HL-60 (cell line): Measurements from ENCODE around the gene SMG7.

ENCODE experiments used
- DNase-seq, 2 experiments: peaks; one replicate each; pipeline ENCODE4 v3.0.0-alpha.2; 2010 to 2020; ENCODE audit warnings: low read depth in 1 of 2, low spot score in 1 of 2
- H3K27ac ChIP-seq: fragments of 250-450 bp; sonication (Bioruptor Pico); replicated peaks from 2 replicates; pipeline ENCODE4 v1.5.1; 2020; ENCODE audit warnings: mild to moderate bottlenecking, moderate library complexity
- H3K27me3 ChIP-seq: fragments of 250-450 bp; sonication (Bioruptor Pico); 2 replicates; pipeline ENCODE4 v1.5.1; 2021; ENCODE audit warnings: mild to moderate bottlenecking, moderate library complexity; ENCODE audit not compliant: insufficient read depth, poor library complexity, severe bottlenecking
- H3K4me3 ChIP-seq: replicated peaks from 2 replicates; pipeline ENCODE4 v1.5.1; 2011; ENCODE audit warnings: mild to moderate bottlenecking, control low read depth, low read length; ENCODE audit not compliant: insufficient read depth
- GABPA ChIP-seq: IDR thresholded peaks from 2 replicates; pipeline ENCODE4 v1.6.1; 2012; ENCODE audit warnings: low read depth
- POLR2AphosphoS5 ChIP-seq: IDR thresholded peaks from 2 replicates; pipeline ENCODE4 v1.6.1; 2012; ENCODE audit warnings: low read depth
- SPI1 ChIP-seq: IDR thresholded peaks from 2 replicates; pipeline ENCODE4 v1.6.1; 2012; ENCODE audit warnings: low read depth, mild to moderate bottlenecking, borderline replicate concordance
- TF ChIP-seq, protein P1 (sequence below): IDR thresholded peaks from one replicate; pipeline ENCODE4 v1.5.1; 2011; ENCODE audit warnings: low read length, control low read depth, inconsistent platforms; ENCODE audit not compliant: insufficient read depth
- TF ChIP-seq, protein P2 (sequence below): IDR thresholded peaks from 2 replicates; pipeline ENCODE4 v1.6.1; 2012; ENCODE audit warnings: low read depth; ENCODE audit not compliant: insufficient replicate concordance

The SMG7 gene

DNA sequence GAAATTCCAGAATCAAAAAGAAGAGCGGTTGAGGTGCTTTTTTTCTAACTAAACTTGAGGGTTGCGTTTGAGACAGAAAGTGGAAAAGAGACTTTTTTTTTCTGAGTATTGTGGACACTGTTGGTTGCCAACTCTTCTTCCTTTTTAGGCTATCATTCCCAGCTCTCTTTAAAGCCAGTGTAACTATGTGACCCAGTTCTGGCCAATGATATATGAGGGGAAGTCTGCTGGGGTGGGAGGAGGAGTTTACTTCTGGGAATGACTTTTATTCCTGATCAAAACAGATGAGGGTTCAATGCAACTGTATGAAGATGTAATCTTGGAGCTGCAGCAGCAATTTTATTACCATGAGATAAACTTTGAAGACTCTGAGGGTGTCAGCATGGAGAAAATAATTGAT is 36.8 kb upstream of the SMG7 start:
- Histone ChIP-seq H3K27ac (no peak overlapping the region), H3K4me3 (no peak overlapping the region), H3K27me3 (no peaks in the 10 kb centered on the region)
- no peak for DNase-seq
- TF ChIP-seq, protein P1, sequence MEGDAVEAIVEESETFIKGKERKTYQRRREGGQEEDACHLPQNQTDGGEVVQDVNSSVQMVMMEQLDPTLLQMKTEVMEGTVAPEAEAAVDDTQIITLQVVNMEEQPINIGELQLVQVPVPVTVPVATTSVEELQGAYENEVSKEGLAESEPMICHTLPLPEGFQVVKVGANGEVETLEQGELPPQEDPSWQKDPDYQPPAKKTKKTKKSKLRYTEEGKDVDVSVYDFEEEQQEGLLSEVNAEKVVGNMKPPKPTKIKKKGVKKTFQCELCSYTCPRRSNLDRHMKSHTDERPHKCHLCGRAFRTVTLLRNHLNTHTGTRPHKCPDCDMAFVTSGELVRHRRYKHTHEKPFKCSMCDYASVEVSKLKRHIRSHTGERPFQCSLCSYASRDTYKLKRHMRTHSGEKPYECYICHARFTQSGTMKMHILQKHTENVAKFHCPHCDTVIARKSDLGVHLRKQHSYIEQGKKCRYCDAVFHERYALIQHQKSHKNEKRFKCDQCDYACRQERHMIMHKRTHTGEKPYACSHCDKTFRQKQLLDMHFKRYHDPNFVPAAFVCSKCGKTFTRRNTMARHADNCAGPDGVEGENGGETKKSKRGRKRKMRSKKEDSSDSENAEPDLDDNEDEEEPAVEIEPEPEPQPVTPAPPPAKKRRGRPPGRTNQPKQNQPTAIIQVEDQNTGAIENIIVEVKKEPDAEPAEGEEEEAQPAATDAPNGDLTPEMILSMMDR: no peak
- TF ChIP-seq, protein P2, sequence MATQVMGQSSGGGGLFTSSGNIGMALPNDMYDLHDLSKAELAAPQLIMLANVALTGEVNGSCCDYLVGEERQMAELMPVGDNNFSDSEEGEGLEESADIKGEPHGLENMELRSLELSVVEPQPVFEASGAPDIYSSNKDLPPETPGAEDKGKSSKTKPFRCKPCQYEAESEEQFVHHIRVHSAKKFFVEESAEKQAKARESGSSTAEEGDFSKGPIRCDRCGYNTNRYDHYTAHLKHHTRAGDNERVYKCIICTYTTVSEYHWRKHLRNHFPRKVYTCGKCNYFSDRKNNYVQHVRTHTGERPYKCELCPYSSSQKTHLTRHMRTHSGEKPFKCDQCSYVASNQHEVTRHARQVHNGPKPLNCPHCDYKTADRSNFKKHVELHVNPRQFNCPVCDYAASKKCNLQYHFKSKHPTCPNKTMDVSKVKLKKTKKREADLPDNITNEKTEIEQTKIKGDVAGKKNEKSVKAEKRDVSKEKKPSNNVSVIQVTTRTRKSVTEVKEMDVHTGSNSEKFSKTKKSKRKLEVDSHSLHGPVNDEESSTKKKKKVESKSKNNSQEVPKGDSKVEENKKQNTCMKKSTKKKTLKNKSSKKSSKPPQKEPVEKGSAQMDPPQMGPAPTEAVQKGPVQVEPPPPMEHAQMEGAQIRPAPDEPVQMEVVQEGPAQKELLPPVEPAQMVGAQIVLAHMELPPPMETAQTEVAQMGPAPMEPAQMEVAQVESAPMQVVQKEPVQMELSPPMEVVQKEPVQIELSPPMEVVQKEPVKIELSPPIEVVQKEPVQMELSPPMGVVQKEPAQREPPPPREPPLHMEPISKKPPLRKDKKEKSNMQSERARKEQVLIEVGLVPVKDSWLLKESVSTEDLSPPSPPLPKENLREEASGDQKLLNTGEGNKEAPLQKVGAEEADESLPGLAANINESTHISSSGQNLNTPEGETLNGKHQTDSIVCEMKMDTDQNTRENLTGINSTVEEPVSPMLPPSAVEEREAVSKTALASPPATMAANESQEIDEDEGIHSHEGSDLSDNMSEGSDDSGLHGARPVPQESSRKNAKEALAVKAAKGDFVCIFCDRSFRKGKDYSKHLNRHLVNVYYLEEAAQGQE: no peak
- TF ChIP-seq GABPA (no peak), POLR2AphosphoS5 (no peak), SPI1 (no peak)

DNA sequence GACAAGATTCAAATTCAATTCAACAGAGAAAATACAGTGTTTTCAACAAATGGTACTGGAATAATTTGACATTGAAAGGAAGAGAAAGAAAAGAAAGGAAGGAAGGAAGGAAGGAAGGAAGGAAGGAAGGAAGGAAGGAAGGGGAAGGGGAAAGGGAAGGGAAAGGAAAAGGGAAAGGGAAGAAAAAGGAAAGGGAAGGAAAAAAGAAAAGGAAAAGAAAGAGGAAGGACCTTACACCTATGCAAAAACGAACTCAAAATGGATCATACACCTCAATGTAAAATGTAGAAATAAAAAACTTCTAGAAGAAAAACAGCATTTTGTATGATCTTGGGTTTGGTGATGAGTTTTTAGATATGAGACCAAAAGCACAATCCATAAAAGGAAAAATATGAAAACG is 34.2 kb upstream of the SMG7 start:
- no peak for DNase-seq
- TF ChIP-seq POLR2AphosphoS5 (no peak), SPI1 (no peak), GABPA (no peak)
- TF ChIP-seq, protein P1: no peak
- TF ChIP-seq, protein P2: no peak
- no peak overlapping the region for H3K4me3 ChIP-seq
- no peaks in the 10 kb centered on the region for H3K27me3 ChIP-seq
- no peak overlapping the region for H3K27ac ChIP-seq

DNA sequence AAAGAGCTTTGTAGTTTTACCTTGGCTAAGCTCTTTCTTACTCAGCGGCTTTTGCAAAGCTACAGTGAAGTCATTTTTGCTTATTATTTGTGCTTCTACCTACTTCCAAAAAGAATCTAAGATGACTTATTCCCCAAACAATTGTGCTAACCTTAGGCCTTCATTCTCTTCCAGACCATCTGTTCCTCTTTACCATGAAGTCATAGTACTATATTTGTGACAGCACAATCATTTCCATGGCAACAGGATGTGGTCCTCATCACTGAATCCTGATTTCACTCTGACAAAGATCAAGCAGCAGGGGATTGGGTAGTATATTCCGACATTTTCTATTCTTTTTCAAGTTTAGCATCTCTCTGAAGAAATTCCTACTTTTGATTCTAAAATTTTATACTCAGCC is 29.3 kb upstream of the SMG7 start:
- Histone ChIP-seq H3K27ac (no peak overlapping the region), H3K27me3 (no peaks in the 10 kb centered on the region), H3K4me3 (no peak overlapping the region)
- no peak for TF ChIP-seq GABPA
- TF ChIP-seq POLR2AphosphoS5: no peak
- no peak for TF ChIP-seq SPI1
- TF ChIP-seq, protein P2: no peak
- TF ChIP-seq, protein P1: no peak
- DNase-seq: no peak
